PC-9 (cell line): ENCODE results near the gene PHF10.

Experiments
- EZH2 ChIP-seq: fragments of 200-600 bp; sonication (generic); IDR thresholded peaks from 2 replicates; pipeline ENCODE4 v1.8.0; 2017; ENCODE audit warnings: antibody characterized with exemption, low read depth
- TF ChIP-seq, protein P1 (sequence below): fragments of 200-600 bp; sonication (generic); conservative IDR thresholded peaks from 2 replicates; pipeline ENCODE4 v1.6.1; 2017; ENCODE audit warnings: mixed run types, antibody characterized with exemption, mild to moderate bottlenecking, moderate library complexity

DNA sequence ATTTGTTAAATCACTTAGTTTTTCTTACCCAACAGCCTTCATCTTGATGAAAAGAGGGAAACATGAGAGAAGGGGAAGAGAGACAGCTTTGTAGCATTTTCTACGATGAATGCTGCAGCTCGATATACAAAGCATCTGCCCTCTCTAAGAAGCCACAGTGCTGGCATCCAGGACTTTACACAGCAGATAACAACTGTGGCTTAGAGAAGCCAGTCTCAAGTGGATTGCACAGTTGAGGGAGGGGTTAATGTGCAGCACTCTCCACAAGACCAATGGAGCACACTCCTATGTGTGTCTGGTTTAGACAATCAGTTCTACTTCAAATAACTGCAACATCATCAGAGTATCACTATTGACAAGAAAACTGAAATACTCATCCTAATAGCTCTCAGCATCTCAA is 16.5 kb downstream of the PHF10 start:
- TF ChIP-seq, protein P1, sequence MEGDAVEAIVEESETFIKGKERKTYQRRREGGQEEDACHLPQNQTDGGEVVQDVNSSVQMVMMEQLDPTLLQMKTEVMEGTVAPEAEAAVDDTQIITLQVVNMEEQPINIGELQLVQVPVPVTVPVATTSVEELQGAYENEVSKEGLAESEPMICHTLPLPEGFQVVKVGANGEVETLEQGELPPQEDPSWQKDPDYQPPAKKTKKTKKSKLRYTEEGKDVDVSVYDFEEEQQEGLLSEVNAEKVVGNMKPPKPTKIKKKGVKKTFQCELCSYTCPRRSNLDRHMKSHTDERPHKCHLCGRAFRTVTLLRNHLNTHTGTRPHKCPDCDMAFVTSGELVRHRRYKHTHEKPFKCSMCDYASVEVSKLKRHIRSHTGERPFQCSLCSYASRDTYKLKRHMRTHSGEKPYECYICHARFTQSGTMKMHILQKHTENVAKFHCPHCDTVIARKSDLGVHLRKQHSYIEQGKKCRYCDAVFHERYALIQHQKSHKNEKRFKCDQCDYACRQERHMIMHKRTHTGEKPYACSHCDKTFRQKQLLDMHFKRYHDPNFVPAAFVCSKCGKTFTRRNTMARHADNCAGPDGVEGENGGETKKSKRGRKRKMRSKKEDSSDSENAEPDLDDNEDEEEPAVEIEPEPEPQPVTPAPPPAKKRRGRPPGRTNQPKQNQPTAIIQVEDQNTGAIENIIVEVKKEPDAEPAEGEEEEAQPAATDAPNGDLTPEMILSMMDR: no peak
- TF ChIP-seq EZH2: no peak
